Mammary epithelial cell (primary cell): ENCODE results near the gene HTR2B.
"Not testable (repeated sequence)": the region's sequence is repeated elsewhere in the genome, so short reads cannot be mapped to it uniquely, and the experiment has no call there.

Experiments used
- EZH2 ChIP-seq: IDR thresholded peaks from 2 replicates; pipeline ENCODE4 v1.6.1; 2012; ENCODE audit warnings: low read length, inconsistent platforms, borderline replicate concordance
- TF ChIP-seq, protein P1 (sequence below), 2 donors: IDR thresholded peaks in 1 of 2; conservative IDR thresholded peaks in 1 of 2; 2 replicates each; pipeline ENCODE4 v1.5.1; 2011 to 2012; ENCODE audit warnings: inconsistent platforms in 2 of 2, low read length in 2 of 2, mild to moderate bottlenecking in 2 of 2, control low read depth in 1 of 2, low read depth in 1 of 2; ENCODE audit not compliant: insufficient read depth in 1 of 2; ENCODE audit errors: extremely low read depth in 1 of 2

DNA sequence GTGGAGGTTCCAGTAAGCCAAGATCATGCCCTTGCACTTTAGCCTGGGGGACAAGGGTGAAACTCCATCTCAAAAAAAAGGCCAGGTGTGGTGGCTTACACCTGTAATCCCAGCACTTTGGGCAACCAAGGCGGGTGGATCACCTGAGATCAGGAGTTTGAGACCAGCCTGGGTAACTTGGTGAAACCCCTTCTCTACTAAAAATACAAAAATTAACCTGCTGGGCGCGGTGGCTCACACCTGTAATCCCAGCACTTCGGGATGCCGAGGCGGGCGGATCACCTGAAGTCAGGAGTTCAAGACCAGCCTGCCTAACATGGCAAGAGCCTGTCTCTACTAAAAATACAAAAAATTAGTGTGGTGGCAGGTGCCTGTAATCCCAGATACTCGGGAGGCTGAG, 16.0 kb upstream of the HTR2B start:
- TF ChIP-seq, protein P1, sequence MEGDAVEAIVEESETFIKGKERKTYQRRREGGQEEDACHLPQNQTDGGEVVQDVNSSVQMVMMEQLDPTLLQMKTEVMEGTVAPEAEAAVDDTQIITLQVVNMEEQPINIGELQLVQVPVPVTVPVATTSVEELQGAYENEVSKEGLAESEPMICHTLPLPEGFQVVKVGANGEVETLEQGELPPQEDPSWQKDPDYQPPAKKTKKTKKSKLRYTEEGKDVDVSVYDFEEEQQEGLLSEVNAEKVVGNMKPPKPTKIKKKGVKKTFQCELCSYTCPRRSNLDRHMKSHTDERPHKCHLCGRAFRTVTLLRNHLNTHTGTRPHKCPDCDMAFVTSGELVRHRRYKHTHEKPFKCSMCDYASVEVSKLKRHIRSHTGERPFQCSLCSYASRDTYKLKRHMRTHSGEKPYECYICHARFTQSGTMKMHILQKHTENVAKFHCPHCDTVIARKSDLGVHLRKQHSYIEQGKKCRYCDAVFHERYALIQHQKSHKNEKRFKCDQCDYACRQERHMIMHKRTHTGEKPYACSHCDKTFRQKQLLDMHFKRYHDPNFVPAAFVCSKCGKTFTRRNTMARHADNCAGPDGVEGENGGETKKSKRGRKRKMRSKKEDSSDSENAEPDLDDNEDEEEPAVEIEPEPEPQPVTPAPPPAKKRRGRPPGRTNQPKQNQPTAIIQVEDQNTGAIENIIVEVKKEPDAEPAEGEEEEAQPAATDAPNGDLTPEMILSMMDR (conservative IDR thresholded peaks at IDR 0.05 in 1 of 2, IDR thresholded peaks at IDR 0.05 in 1 of 2; ENCODE audit: extremely low read depth in 1 of 2, insufficient read depth in 1 of 2, low read depth in 1 of 2, low read length in 2 of 2) = not testable (repeated sequence)
- TF ChIP-seq EZH2 = not testable (repeated sequence)
